ENCODE results near the gene ABCB11. TPM values are rescaled to one million over a fixed set of nuclear protein-coding genes. Genes with fewer than 3 reads are reported as not detected.

The ABCB11 gene
- total RNA-seq, 2 experiments from 2014 or later: not detected

DNA sequence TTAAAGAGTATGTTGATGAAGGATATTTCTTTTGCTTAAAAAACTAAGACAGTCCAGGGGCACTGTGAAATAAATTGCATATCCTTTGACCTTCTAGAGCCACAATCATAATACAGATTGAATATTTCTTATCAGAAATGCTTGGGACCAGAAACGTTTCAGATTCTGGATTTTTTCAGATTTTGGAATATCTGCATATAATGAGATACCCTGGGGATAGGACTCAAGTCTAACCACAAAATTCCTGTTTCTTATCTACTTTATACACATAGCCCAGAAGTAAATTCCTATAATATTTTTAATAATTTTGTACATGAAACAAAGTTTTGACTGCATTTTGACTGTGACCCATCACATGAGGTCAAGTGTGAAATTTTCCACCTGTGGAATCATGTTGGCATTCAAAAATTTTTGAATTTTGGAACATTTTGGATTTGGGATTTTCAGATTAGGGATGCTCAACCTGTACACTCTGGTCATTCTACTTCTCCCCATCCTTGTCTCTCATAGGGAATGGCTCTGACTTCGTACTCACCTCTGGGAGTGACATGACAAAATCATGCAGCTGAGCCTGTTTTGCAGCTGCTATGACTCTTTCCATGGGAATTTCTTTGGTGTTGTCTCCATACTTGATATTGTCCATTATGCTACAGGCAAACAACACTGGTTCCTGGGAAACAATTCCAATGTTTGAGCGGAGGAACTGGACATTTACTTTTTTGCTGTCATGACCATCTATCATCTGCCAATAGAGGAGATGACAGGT is 104.3 kb downstream of the ABCB11 start:
- no peak overlapping the region for H3K4me3 Mint-ChIP-seq
- no peak for ATAC-seq
- H3K4me1 Mint-ChIP-seq: no peaks in the 10 kb centered on the region
- ChIA-PET CTCF (interaction anchor here (0.6 to 1.2 kb wide), 3 partner anchors 578 to 599 kb away, joined by 3 read pairs; no protein-coding TSS in a partner anchor), POLR2A (no interaction called here)
- H3K9me3 Mint-ChIP-seq (ENCODE audit: low read depth): no peaks in the 10 kb centered on the region
- DNase-seq: no peak
- H3K27ac Mint-ChIP-seq: no peak overlapping the region
- no peaks in the 10 kb centered on the region for H3K36me3 Mint-ChIP-seq (ENCODE audit: low read depth)
- intact Hi-C loops (cut with DNase I, micrococcal nuclease): no loop called here
- peaks cover 31% of the 10 kb centered on the region for H3K27me3 Mint-ChIP-seq

GRCh38 chr2:168920504-168921157 is 110.5 kb downstream of the ABCB11 start:
- POLR2A ChIA-PET: no interaction called here
- H3K9me3 Mint-ChIP-seq (ENCODE audit: low read depth): no peaks in the 10 kb centered on the region
- DNase-seq (no peak), ATAC-seq (no peak)
- H3K36me3 Mint-ChIP-seq (ENCODE audit: low read depth): no peaks in the 10 kb centered on the region
- H3K4me1 Mint-ChIP-seq: peaks cover 6% of the 10 kb centered on the region
- intact Hi-C loops (cut with DNase I, micrococcal nuclease): loop anchor here (1.0 to 5.0 kb wide), 5 partner anchors 68 to 783 kb away; no protein-coding TSS in a partner anchor
- peaks cover 17% of the 10 kb centered on the region for H3K27me3 Mint-ChIP-seq
- H3K4me3 Mint-ChIP-seq: no peak overlapping the region
- H3K27ac Mint-ChIP-seq: no peak overlapping the region
- CTCF ChIA-PET: interaction anchor here (0.7 to 3.4 kb wide), 12 partner anchors 11 to 802 kb away, joined by 3 to 24 read pairs (median 4); no protein-coding TSS in a partner anchor

DNA sequence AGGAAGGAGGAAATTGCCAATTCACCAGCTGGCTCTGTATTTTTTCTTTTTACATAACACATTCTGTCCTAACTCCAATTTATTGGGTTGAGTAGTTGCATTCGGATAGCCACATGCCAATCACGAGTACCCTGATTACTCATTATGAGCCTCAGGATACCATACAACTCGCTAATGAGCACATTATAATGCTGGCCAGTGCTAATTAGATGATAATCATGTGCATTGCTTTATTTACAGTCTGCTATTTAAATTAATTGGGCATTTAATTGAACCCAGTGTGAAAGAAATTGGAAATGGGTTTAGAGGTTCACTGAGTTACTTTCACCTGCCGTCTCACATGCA is 114.8 kb downstream of the ABCB11 start:
- Mint-ChIP-seq H3K9me3 (ENCODE audit: low read depth) (peaks cover 3% of the 10 kb centered on the region), H3K4me1 (peaks cover 12% of the 10 kb centered on the region), H3K4me3 (no peak overlapping the region), H3K27me3 (peaks cover 22% of the 10 kb centered on the region), H3K27ac (no peak overlapping the region), H3K36me3 (ENCODE audit: low read depth) (no peaks in the 10 kb centered on the region)
- no peak for DNase-seq
- ChIA-PET CTCF (interaction anchor here (0.8 kb wide), 1 partner anchor 732 kb away, joined by 3 read pairs; no protein-coding TSS in a partner anchor), POLR2A (no interaction called here)
- intact Hi-C loops (cut with DNase I, micrococcal nuclease): loop anchor here in 1 of 2 experiments (1.0 kb wide), 1 partner anchor 706 kb away; no protein-coding TSS in a partner anchor
- ATAC-seq: no peak

DNA sequence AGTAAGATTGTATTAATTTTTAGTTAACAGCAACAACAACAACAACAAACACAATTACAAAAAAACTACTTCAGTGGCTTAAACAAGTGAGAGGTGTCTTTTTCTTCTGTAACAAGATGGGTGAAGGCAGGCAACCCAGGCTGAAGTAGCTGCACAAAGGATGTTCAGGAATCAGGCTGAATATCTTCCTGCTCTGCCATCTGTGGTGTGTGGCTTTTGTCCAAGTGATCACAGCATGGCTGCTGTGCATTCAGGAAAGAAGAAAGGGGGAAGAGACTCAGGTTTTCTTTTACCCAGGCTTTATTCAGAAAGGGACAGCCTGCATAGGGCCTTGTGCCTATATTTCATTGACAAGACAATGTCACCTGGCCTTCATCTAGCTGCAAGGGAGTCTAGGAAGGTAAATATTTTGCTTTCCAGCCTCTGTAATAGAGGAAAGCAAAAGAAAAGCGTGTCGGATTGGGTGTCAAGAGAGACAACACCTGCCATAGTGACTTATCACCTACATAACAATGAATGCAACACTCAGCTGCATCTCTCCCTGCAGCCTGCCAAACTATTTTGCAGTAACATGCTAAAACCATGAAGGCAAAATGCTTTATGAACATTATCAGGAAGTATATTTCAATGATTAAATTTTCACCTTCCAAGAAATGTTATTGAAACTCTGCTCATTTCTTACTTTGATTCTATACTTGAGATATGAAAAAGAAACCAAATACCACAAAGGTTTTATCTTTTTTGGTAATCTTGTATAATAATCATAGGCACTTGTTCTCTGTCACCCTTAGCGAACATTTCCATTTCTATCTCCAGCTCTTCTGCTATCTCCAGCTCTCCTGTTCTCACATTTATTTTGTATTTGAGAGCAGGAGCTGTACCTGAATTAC is 115.4 kb downstream of the ABCB11 start:
- Mint-ChIP-seq H3K27ac (no peak overlapping the region), H3K4me1 (peaks cover 12% of the 10 kb centered on the region), H3K9me3 (ENCODE audit: low read depth) (peaks cover 3% of the 10 kb centered on the region), H3K36me3 (ENCODE audit: low read depth) (no peaks in the 10 kb centered on the region), H3K27me3 (peaks cover 22% of the 10 kb centered on the region), H3K4me3 (no peak overlapping the region)
- CTCF ChIA-PET: interaction anchor here (0.8 to 1.7 kb wide), 2 partner anchors 38 to 732 kb away, joined by 3 to 6 read pairs; no protein-coding TSS in a partner anchor
- no peak for DNase-seq
- POLR2A ChIA-PET: no interaction called here
- peak; percentile 74 for ATAC-seq
- intact Hi-C loops (cut with DNase I, micrococcal nuclease): loop anchor here in 1 of 2 experiments (1.0 to 2.0 kb wide), 2 partner anchors 25 to 705 kb away; partner anchors contain the start of gene SPC25

- POLR2A ChIA-PET: no interaction called here
Measured at GRCh38 chr2:168913495-168913894, 117.6 kb downstream of the ABCB11 start.

DNA sequence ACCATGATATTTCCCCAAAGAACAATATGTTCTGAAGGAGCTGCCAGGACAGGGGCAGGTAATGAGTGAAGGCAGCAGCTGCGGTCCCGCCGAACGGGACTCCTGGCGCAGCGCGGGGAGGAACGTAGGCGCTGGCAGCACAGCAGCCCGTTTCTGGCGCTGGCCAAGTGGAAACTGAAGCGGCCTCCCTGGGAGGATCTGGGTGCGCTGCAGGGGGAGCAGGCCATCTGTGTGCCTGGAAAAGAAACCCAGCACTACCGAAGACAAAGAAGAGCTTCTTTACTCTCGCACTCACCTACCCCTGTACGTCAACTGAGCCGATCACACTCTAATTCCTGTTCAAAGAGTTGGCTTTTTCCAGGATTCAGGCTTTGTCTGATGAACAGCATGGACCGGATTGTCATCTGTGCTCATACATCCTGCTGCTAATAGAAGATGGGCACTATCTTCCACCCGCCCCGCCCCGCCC is 118.2 kb downstream of the ABCB11 start:
- intact Hi-C loops (cut with DNase I, micrococcal nuclease): no loop called here
- CTCF ChIA-PET: interaction anchor here (0.6 to 1.8 kb wide), 3 partner anchors 23 to 775 kb away, joined by 3 to 4 read pairs (median 3); no protein-coding TSS in a partner anchor
- no peak for ATAC-seq
- Mint-ChIP-seq H3K4me1 (peaks cover 12% of the 10 kb centered on the region), H3K36me3 (ENCODE audit: low read depth) (no peaks in the 10 kb centered on the region), H3K27me3 (peaks cover 17% of the 10 kb centered on the region), H3K4me3 (no peak overlapping the region), H3K27ac (no peak overlapping the region), H3K9me3 (ENCODE audit: low read depth) (peaks cover 3% of the 10 kb centered on the region)
- DNase-seq: peak; percentile 11
- POLR2A ChIA-PET: no interaction called here

More at GRCh38 chr2:168913495-168913894, 117.6 kb downstream of the ABCB11 start:
- intact Hi-C loops (cut with DNase I, micrococcal nuclease): no loop called here
- Mint-ChIP-seq H3K36me3 (ENCODE audit: low read depth) (no peaks in the 10 kb centered on the region), H3K9me3 (ENCODE audit: low read depth) (peaks cover 3% of the 10 kb centered on the region), H3K4me1 (peaks cover 12% of the 10 kb centered on the region), H3K27ac (no peak overlapping the region), H3K4me3 (no peak overlapping the region), H3K27me3 (peaks cover 22% of the 10 kb centered on the region)
- no peak for ATAC-seq
- CTCF ChIA-PET: interaction anchor here (1.8 kb wide), 1 partner anchor 41 kb away, joined by 4 read pairs; no protein-coding TSS in a partner anchor
- no peak for DNase-seq

DNA sequence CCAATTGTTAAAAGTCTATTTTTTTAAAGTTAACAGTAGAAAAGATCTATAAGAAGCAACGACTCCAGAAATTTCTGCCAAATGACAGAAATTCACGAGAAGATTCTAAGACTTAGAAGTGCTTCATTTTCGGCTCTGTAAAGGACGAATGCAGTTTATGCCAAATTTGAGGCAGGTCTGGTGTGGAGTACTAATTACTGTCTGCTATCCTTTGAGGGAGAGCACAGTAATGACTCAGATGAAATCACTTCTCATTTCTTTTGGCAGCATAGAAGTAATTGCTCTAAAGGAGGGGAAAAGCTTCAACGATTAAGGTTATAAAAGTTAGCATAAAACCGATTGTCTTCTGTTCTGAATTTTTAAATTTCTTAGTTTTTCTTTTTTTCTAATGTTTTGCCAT is 118.7 kb downstream of the ABCB11 start:
- Mint-ChIP-seq H3K4me3 (no peak overlapping the region), H3K27ac (no peak overlapping the region), H3K36me3 (ENCODE audit: low read depth) (no peaks in the 10 kb centered on the region), H3K9me3 (ENCODE audit: low read depth) (peaks cover 3% of the 10 kb centered on the region), H3K4me1 (peaks cover 12% of the 10 kb centered on the region), H3K27me3 (peaks cover 17% of the 10 kb centered on the region)
- no peak for ATAC-seq
- intact Hi-C loops (cut with DNase I, micrococcal nuclease): no loop called here
- no peak for DNase-seq
- ChIA-PET CTCF (interaction anchor here (0.6 to 1.8 kb wide), 3 partner anchors 23 to 775 kb away, joined by 3 to 4 read pairs (median 3); no protein-coding TSS in a partner anchor), POLR2A (no interaction called here)

- ChIA-PET POLR2A (no interaction called here), CTCF (interaction anchor here (0.6 to 2.8 kb wide), 6 partner anchors 10 to 572 kb away, joined by 3 to 17 read pairs (median 3); no protein-coding TSS in a partner anchor)
- no peak overlapping the region for H3K4me3 Mint-ChIP-seq
- H3K36me3 Mint-ChIP-seq (ENCODE audit: low read depth): no peaks in the 10 kb centered on the region
- DNase-seq (no peak), ATAC-seq (no peak)
- H3K27me3 Mint-ChIP-seq: peaks cover 17% of the 10 kb centered on the region
- peaks cover 6% of the 10 kb centered on the region for H3K4me1 Mint-ChIP-seq
- intact Hi-C loops (cut with DNase I, micrococcal nuclease): no loop called here
- H3K9me3 Mint-ChIP-seq (ENCODE audit: low read depth): no peaks in the 10 kb centered on the region
- no peak overlapping the region for H3K27ac Mint-ChIP-seq
Measured at GRCh38 chr2:168910330-168910729, 120.8 kb downstream of the ABCB11 start.

DNA sequence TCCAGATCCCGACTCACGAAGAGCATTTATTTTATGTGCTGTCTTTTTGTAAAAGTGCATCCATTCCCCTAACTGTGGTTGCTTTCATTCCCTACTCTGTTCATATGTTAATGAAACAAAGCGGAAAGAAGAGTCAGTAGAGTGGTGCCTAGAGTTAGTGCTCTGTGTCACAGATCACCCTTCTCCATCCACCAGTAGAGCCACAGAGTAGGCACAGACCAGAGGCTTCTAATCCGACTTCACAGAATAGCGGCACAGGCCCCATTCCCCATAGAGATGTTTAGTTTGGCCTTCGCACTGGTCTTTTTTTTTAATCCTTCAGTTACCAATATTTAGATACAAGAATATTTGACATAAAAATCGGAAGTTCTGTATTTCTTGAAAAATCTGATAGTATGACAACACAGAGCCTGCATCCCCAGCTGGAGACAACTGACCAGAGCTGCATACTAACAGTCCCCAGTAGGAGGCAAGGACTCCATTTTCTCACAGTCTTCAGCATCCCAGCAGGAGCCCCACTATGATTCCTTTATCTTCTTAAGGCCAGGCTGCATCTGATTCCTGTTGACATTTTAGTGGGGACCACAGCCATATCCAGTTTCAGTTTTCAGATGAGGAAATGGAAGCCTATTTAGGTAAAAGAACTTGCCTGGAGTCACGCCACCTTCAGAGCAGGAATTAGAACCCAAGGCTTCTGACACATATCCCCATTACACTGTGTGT is 123.0 kb downstream of the ABCB11 start:
- no peak for ATAC-seq
- no peaks in the 10 kb centered on the region for H3K36me3 Mint-ChIP-seq (ENCODE audit: low read depth)
- no peak overlapping the region for H3K4me3 Mint-ChIP-seq
- no peaks in the 10 kb centered on the region for H3K9me3 Mint-ChIP-seq (ENCODE audit: low read depth)
- H3K27ac Mint-ChIP-seq: no peak overlapping the region
- intact Hi-C loops (cut with DNase I, micrococcal nuclease): no loop called here
- H3K27me3 Mint-ChIP-seq: peaks cover 16% of the 10 kb centered on the region
- H3K4me1 Mint-ChIP-seq: peaks cover 4% of the 10 kb centered on the region
- ChIA-PET POLR2A (no interaction called here), CTCF (interaction anchor here (0.5 to 2.8 kb wide), 2 partner anchors 12 to 790 kb away, joined by 3 to 17 read pairs; no protein-coding TSS in a partner anchor)
- no peak for DNase-seq

- H3K36me3 Mint-ChIP-seq (ENCODE audit: low read depth): no peaks in the 10 kb centered on the region
- intact Hi-C loops (cut with DNase I, micrococcal nuclease): no loop called here
- ChIA-PET CTCF (interaction anchor here (0.6 kb wide), 1 partner anchor 15 kb away, joined by 3 read pairs; no protein-coding TSS in a partner anchor), POLR2A (no interaction called here)
- no peak for ATAC-seq
- no peak overlapping the region for H3K4me3 Mint-ChIP-seq
- peaks cover 5% of the 10 kb centered on the region for H3K27me3 Mint-ChIP-seq
- no peaks in the 10 kb centered on the region for H3K4me1 Mint-ChIP-seq
- H3K27ac Mint-ChIP-seq: no peak overlapping the region
- no peak for DNase-seq
- H3K9me3 Mint-ChIP-seq (ENCODE audit: low read depth): no peaks in the 10 kb centered on the region
Measured at GRCh38 chr2:168904358-168904757, 126.8 kb downstream of the ABCB11 start.

Data from activated CD4-positive, alpha-beta T cell treated with anti-CD3 and anti-CD28 coated beads for 36 hours (primary cell).